Measurements from ENCODE around the gene NSUN2.

- no peak for TF ChIP-seq CTCF (IDR thresholded peaks at IDR 0.05; ENCODE audit: low read depth, low read length)
- no peak for TF ChIP-seq EZH2phosphoT487 (IDR thresholded peaks at IDR 0.05; ENCODE audit: low read depth)
Observed at GRCh38 chr5:6634306-6634705, 1.5 kb upstream of the NSUN2 start.

Measured in OCI-LY3 (cell line).